Keratinocyte (primary cell): ENCODE data around the gene SYNJ2. TPM values are rescaled to one million over a fixed set of nuclear protein-coding genes. Genes with fewer than 3 reads are reported as not detected.
"Not testable (repeated sequence)": the region's sequence is repeated elsewhere in the genome, so short reads cannot be mapped to it uniquely, and the experiment has no call there.

Experiments
- DNase-seq: peaks from one replicate; pipeline ENCODE4 v3.0.0-alpha.2; 2011; ENCODE audit warnings: low read depth, missing footprints, low spot score
- FAIRE-seq: peaks from 2 replicates; lab custom pipeline; 2011; peaks lifted over from hg19 to GRCh38; lab: Jason Lieb, UNC
- H2AFZ ChIP-seq: 2 replicates; pipeline ENCODE4 v1.6.0; 2012; ENCODE audit warnings: low read length, control low read depth, inconsistent platforms; ENCODE audit not compliant: control insufficient read depth
- H3K27ac ChIP-seq: 2 replicates; pipeline ENCODE4 v1.5.1; 2011; ENCODE audit warnings: low read length; ENCODE audit not compliant: control insufficient read depth, insufficient read depth
- H3K27me3 ChIP-seq: 3 replicates; pipeline ENCODE4 v1.6.0; 2011; ENCODE audit warnings: low read length; ENCODE audit not compliant: control insufficient read depth, insufficient read depth; ENCODE audit errors: extremely low read depth
- H3K36me3 ChIP-seq, 2 experiments: 2 replicates in 1 of 2; 3 replicates in 1 of 2; pipeline ENCODE4 v1.5.1; 2011; ENCODE audit warnings: low read length in 2 of 2, mild to moderate bottlenecking in 1 of 2; ENCODE audit not compliant: control insufficient read depth in 2 of 2, insufficient read depth in 2 of 2; ENCODE audit errors: extremely low read depth in 1 of 2
- H3K4me1 ChIP-seq: 3 replicates; pipeline ENCODE4 v1.5.1; 2011; ENCODE audit warnings: low read length; ENCODE audit not compliant: control insufficient read depth, insufficient read depth; ENCODE audit errors: extremely low read depth
- H3K4me2 ChIP-seq: 3 replicates; pipeline ENCODE4 v1.6.0; 2011; ENCODE audit warnings: low read depth, low read length; ENCODE audit not compliant: control insufficient read depth, insufficient read depth; ENCODE audit errors: extremely low read depth
- H3K4me3 ChIP-seq, 3 experiments: fragments of 200-600 bp in 1 of 3; sonication (generic) in 1 of 3; 2 replicates in 2 of 3; 3 replicates in 1 of 3; pipeline ENCODE4 v1.5.1; 2011 to 2016; ENCODE audit warnings: low read length in 3 of 3, mild to moderate bottlenecking in 3 of 3, control low read depth in 2 of 3, inconsistent platforms in 1 of 3, low read depth in 1 of 3, mixed read lengths in 1 of 3, mixed run types in 1 of 3, moderate library complexity in 1 of 3; ENCODE audit not compliant: control insufficient read depth in 2 of 3, insufficient read depth in 2 of 3; ENCODE audit errors: extremely low read depth in 1 of 3
- H3K79me2 ChIP-seq: 2 replicates; pipeline ENCODE4 v1.6.0; 2012; ENCODE audit warnings: low read length; ENCODE audit not compliant: control insufficient read depth, insufficient read depth
- H3K9ac ChIP-seq: 3 replicates; pipeline ENCODE4 v1.6.0; 2011; ENCODE audit warnings: low read length; ENCODE audit not compliant: control insufficient read depth, insufficient read depth; ENCODE audit errors: extremely low read depth
- H3K9me1 ChIP-seq: 3 replicates; pipeline ENCODE4 v1.6.0; 2011; ENCODE audit warnings: low read length; ENCODE audit not compliant: control insufficient read depth, insufficient read depth; ENCODE audit errors: extremely low read depth
- H3K9me3 ChIP-seq: 2 replicates; pipeline ENCODE4 v1.5.1; 2012; ENCODE audit warnings: low read depth, low read length; ENCODE audit not compliant: control insufficient read depth
- H4K20me1 ChIP-seq: 3 replicates; pipeline ENCODE4 v1.6.0; 2011; ENCODE audit warnings: low read length; ENCODE audit not compliant: control insufficient read depth, insufficient read depth; ENCODE audit errors: extremely low read depth
- CTCF ChIP-seq, 3 experiments: IDR thresholded peaks in 1 of 3; conservative IDR thresholded peaks in 1 of 3; optimal IDR thresholded peaks in 1 of 3; 2 replicates in 2 of 3; 3 replicates in 1 of 3; pipeline versions ENCODE3 to v1.5.1; 2011; ENCODE audit warnings: low read length in 3 of 3, mild to moderate bottlenecking in 3 of 3, moderate library complexity in 2 of 3, control low read depth in 1 of 3, inconsistent platforms in 1 of 3; ENCODE audit not compliant: insufficient read depth in 2 of 3; ENCODE audit errors: extremely low read depth in 1 of 3
- EZH2 ChIP-seq: IDR thresholded peaks from one replicate; pipeline ENCODE4 v1.6.1; 2012; ENCODE audit warnings: inconsistent platforms, mild to moderate bottlenecking, low read length, moderate library complexity
- dilution Hi-C: fragments of 300-500 bp; cut with MboI; formaldehyde crosslinking; loops from one replicate; pipeline ENCODE4 v1.7.0; 2020; ENCODE audit warnings: low sequenced_read_pairs; ENCODE audit not compliant: extremely low pct_ligation_motif_present
- polyA plus RNA-seq, 5 experiments: library from polyadenylated mRNA; depleted of rRNA in 3 of 5; stranded (reverse) in 3 of 5; stranded (forward) in 1 of 5; unstranded in 1 of 5; fragments of >200 nt; gene quantifications; 1 replicate in 1 of 5; 2 replicates in 3 of 5; 3 replicates in 1 of 5; pipeline versions ENCODE4 v1.2.1 to v1.2.3, GENCODE V29; 2011 to 2012; ENCODE audit warnings: missing spikeins in 2 of 5, low read depth in 1 of 5, low replicate concordance in 1 of 5

Gene SYNJ2
- polyA plus RNA-seq, 1 donor (not counting 4 experiments of a cell fraction or from before 2014, with no cell fraction given): 8.6 TPM

- no peak overlapping the region for H3K4me2 ChIP-seq
- DNase-seq (no peak), FAIRE-seq (no peak)
- H3K4me1 ChIP-seq: no peaks in the 10 kb centered on the region
- H3K36me3 ChIP-seq: peaks cover 28 to 44% of the 10 kb centered on the region in 2 experiments
- no peak overlapping the region for H3K9ac ChIP-seq
- no peak overlapping the region for H2AFZ ChIP-seq
- no peaks in the 10 kb centered on the region for H3K79me2 ChIP-seq
- no peak overlapping the region for H3K4me3 ChIP-seq
- H3K27ac ChIP-seq: no peak overlapping the region
- H3K27me3 ChIP-seq: no peaks in the 10 kb centered on the region
- H3K9me3 ChIP-seq: no peaks in the 10 kb centered on the region
- no peaks in the 10 kb centered on the region for H4K20me1 ChIP-seq
- TF ChIP-seq CTCF (optimal IDR thresholded peaks at IDR 0.05 in 1 of 3, IDR thresholded peaks at IDR 0.05 in 1 of 3, conservative IDR thresholded peaks at IDR 0.05 in 1 of 3; ENCODE audit: extremely low read depth in 1 of 3, insufficient read depth in 2 of 3, low read length in 3 of 3) (no peak), EZH2 (no peak)
- no peaks in the 10 kb centered on the region for H3K9me1 ChIP-seq
- dilution Hi-C loops: no loop called here
Observed at GRCh38 chr6:157937318-157937717, 44.3 kb upstream of the SYNJ2 start.

- Histone ChIP-seq H3K36me3 (peaks cover 29 to 46% of the 10 kb centered on the region in 2 experiments), H2AFZ (no peak overlapping the region), H4K20me1 (no peaks in the 10 kb centered on the region), H3K9ac (no peak overlapping the region), H3K4me3 (no peak overlapping the region), H3K4me1 (no peaks in the 10 kb centered on the region), H3K9me1 (no peaks in the 10 kb centered on the region), H3K27ac (no peak overlapping the region), H3K9me3 (no peaks in the 10 kb centered on the region), H3K79me2 (no peaks in the 10 kb centered on the region), H3K27me3 (no peaks in the 10 kb centered on the region), H3K4me2 (no peak overlapping the region)
- DNase-seq (no peak), FAIRE-seq (no peak)
- dilution Hi-C loops: no loop called here
- TF ChIP-seq EZH2: no peak
- TF ChIP-seq CTCF (optimal IDR thresholded peaks at IDR 0.05 in 1 of 3, IDR thresholded peaks at IDR 0.05 in 1 of 3, conservative IDR thresholded peaks at IDR 0.05 in 1 of 3; ENCODE audit: extremely low read depth in 1 of 3, insufficient read depth in 2 of 3, low read length in 3 of 3): no peak
Observed at GRCh38 chr6:157937916-157938315, 43.7 kb upstream of the SYNJ2 start.

- H4K20me1 ChIP-seq, dilution Hi-C loops, H3K4me1 ChIP-seq, H3K27me3 ChIP-seq, H3K9me3 ChIP-seq, H3K27ac ChIP-seq, H3K79me2 ChIP-seq, FAIRE-seq, H3K4me3 ChIP-seq, H3K4me2 ChIP-seq, H3K9ac ChIP-seq, DNase-seq, H3K9me1 ChIP-seq, H2AFZ ChIP-seq: not testable (repeated sequence)
- peaks cover 37 to 50% of the 10 kb centered on the region in 2 experiments for H3K36me3 ChIP-seq
Observed at GRCh38 chr6:157940375-157941036, 41.2 kb upstream of the SYNJ2 start.
